CD14-positive monocyte (primary cell): ENCODE measurements around the gene SERPINA5. TPM values are rescaled to one million over a fixed set of nuclear protein-coding genes. Genes with fewer than 3 reads are reported as not detected.

Experiments used
- DNase-seq, 3 donors: peaks; one replicate each; pipeline ENCODE4 v3.0.0-alpha.2; 2011 to 2022
- H2AFZ ChIP-seq: 2 replicates; pipeline ENCODE4 v1.6.0; 2012; ENCODE audit warnings: mild to moderate bottlenecking, low read depth, low read length, inconsistent platforms; ENCODE audit not compliant: insufficient read depth, poor library complexity, severe bottlenecking
- H3K27ac ChIP-seq, 2 donors: 1 replicate in 1 of 2; 2 replicates in 1 of 2; pipeline ENCODE4 v1.5.1; 2012 to 2013; ENCODE audit warnings: low read length in 2 of 2, control low read depth in 1 of 2, inconsistent platforms in 1 of 2, low read depth in 1 of 2, mild to moderate bottlenecking in 1 of 2
- H3K27me3 ChIP-seq, 2 donors: one replicate each; pipeline versions ENCODE4 v1.6.0 to v1.6.1; 2011 to 2013; ENCODE audit warnings: low read length in 2 of 2; ENCODE audit not compliant: control insufficient read depth in 2 of 2, insufficient read depth in 2 of 2
- H3K36me3 ChIP-seq, 2 donors: replicated peaks in 1 of 2; 1 replicate in 1 of 2; 2 replicates in 1 of 2; pipeline versions ENCODE4 v1.5.1 to v1.6.1; 2012 to 2013; ENCODE audit warnings: low read length in 2 of 2, control low read depth in 1 of 2, inconsistent platforms in 1 of 2, mild to moderate bottlenecking in 1 of 2; ENCODE audit not compliant: insufficient read depth in 2 of 2, control insufficient read depth in 1 of 2
- H3K4me1 ChIP-seq, 2 donors: 1 replicate in 1 of 2; 2 replicates in 1 of 2; pipeline versions ENCODE4 v1.5.1 to v1.6.1; 2012 to 2013; ENCODE audit warnings: low read length in 2 of 2, control low read depth in 1 of 2, inconsistent platforms in 1 of 2, mild to moderate bottlenecking in 1 of 2, moderate library complexity in 1 of 2; ENCODE audit not compliant: insufficient read depth in 2 of 2, control insufficient read depth in 1 of 2
- H3K4me2 ChIP-seq: replicated peaks from 2 replicates; pipeline ENCODE3; 2012; ENCODE audit warnings: low read length, moderate library complexity, mild to moderate bottlenecking; ENCODE audit not compliant: poor library complexity, severe bottlenecking; ENCODE audit errors: extremely low read depth
- H3K4me3 ChIP-seq, 3 experiments: fragments of 200-600 bp in 1 of 3; sonication (generic) in 1 of 3; replicated peaks in 1 of 3; 1 replicate in 2 of 3; 2 replicates in 1 of 3; pipeline ENCODE4 v1.5.1; 2011 to 2013; ENCODE audit warnings: low read length in 3 of 3, mild to moderate bottlenecking in 3 of 3, control low read depth in 2 of 3, low read depth in 2 of 3, inconsistent platforms in 1 of 3, moderate library complexity in 1 of 3
- H3K79me2 ChIP-seq: 2 replicates; pipeline ENCODE4 v1.6.0; 2012; ENCODE audit warnings: mild to moderate bottlenecking, control low read depth, inconsistent platforms, low read length, moderate library complexity; ENCODE audit not compliant: insufficient read depth
- H3K9ac ChIP-seq: 2 replicates; pipeline ENCODE4 v1.6.0; 2017; ENCODE audit warnings: low read length, mild to moderate bottlenecking; ENCODE audit not compliant: insufficient read depth, poor library complexity, severe bottlenecking
- H3K9me3 ChIP-seq, 2 donors: replicated peaks in 1 of 2; 1 replicate in 1 of 2; 2 replicates in 1 of 2; pipeline versions ENCODE4 v1.5.1 to v1.6.1; 2012 to 2013; ENCODE audit warnings: low read length in 2 of 2, control low read depth in 1 of 2; ENCODE audit not compliant: control insufficient read depth in 1 of 2, insufficient read depth in 1 of 2
- H4K20me1 ChIP-seq: 2 replicates; pipeline ENCODE4 v1.6.0; 2012; ENCODE audit warnings: mild to moderate bottlenecking, low read length, control low read depth, moderate library complexity; ENCODE audit not compliant: insufficient read depth
- H3K27ac Mint-ChIP-seq, 7 donors: one replicate each; pipeline ENCODE4 v1.8.0; 2020; ENCODE audit warnings: mild to moderate bottlenecking in 7 of 7, mixed read lengths in 7 of 7, moderate library complexity in 6 of 7, inconsistent platforms in 2 of 7
- H3K27me3 Mint-ChIP-seq, 3 donors: one replicate each; pipeline ENCODE4 v1.8.0; 2021 to 2022; ENCODE audit warnings: low read depth in 3 of 3, mild to moderate bottlenecking in 3 of 3, mixed read lengths in 3 of 3, moderate library complexity in 3 of 3, inconsistent platforms in 1 of 3
- H3K36me3 Mint-ChIP-seq, 2 donors: one replicate each; pipeline ENCODE4 v1.8.0; 2020; ENCODE audit warnings: mixed read lengths in 2 of 2, inconsistent platforms in 1 of 2, mild to moderate bottlenecking in 1 of 2
- H3K4me1 Mint-ChIP-seq: one replicate; pipeline ENCODE4 v1.8.0; 2020; ENCODE audit warnings: mild to moderate bottlenecking, mixed read lengths
- H3K4me3 Mint-ChIP-seq, 2 donors: one replicate each; pipeline ENCODE4 v1.8.0; 2020; ENCODE audit warnings: mild to moderate bottlenecking in 2 of 2, mixed read lengths in 2 of 2, moderate library complexity in 1 of 2
- H3K9me3 Mint-ChIP-seq, 7 donors: one replicate each; pipeline ENCODE4 v1.8.0; 2020 to 2022; ENCODE audit warnings: mixed read lengths in 7 of 7, mild to moderate bottlenecking in 6 of 7, moderate library complexity in 6 of 7, inconsistent platforms in 2 of 7
- WGBS: methylation state at CpG from one replicate; pipeline ENCODE4 v1.1.5; 2013; ENCODE audit warnings: missing lambda C conversion rate; ENCODE audit not compliant: insufficient coverage; 5-methylcytosine and 5-hydroxymethylcytosine counted together
- intact Hi-C, 2 donors: fragments of 100-400 bp; cut with micrococcal nuclease; formaldehyde crosslinking; loops; one replicate each; pipeline versions ENCODE4 v1.15.0 to v1.15.1; 2023
- polyA plus RNA-seq, 3 donors: library from polyadenylated mRNA; depleted of rRNA in 1 of 3; unstranded in 2 of 3; stranded (reverse) in 1 of 3; fragments of 300-500 nt in 2 of 3; fragments of >200 nt in 1 of 3; fragmentation: Illumina TruSeq in 2 of 3; gene quantifications; 1 replicate in 2 of 3; 2 replicates in 1 of 3; pipeline ENCODE4 v1.2.3, GENCODE V29; 2012 to 2021
- TF ChIP-seq, protein P1 (sequence below): fragments of 200-600 bp; IDR thresholded peaks from one replicate; pipeline ENCODE4 v1.8.0; 2022; ENCODE audit warnings: antibody characterized with exemption, mild to moderate bottlenecking

The SERPINA5 gene
- polyA plus RNA-seq, 3 donors, result not detected

GRCh38 chr14:94599656-94600004 lies 18.4 kb downstream of the SERPINA5 start:
- Histone ChIP-seq H3K4me2 (no peak overlapping the region), H3K9me3 (no peaks in the 10 kb centered on the region), H3K4me1 (no peaks in the 10 kb centered on the region), H3K27me3 (no peaks in the 10 kb centered on the region), H3K79me2 (no peaks in the 10 kb centered on the region), H3K36me3 (no peaks in the 10 kb centered on the region), H2AFZ (no peak overlapping the region), H3K4me3 (no peak overlapping the region), H4K20me1 (no peaks in the 10 kb centered on the region), H3K27ac (no peak overlapping the region), H3K9ac (no peak overlapping the region)
- Mint-ChIP-seq H3K27ac (peak overlapping the region in 1 of 7 donors; percentile 43), H3K27me3 (peaks cover 5 to 7% (median 5%) of the 10 kb centered on the region in 3 donors), H3K4me3 (no peak overlapping the region), H3K9me3 (peaks cover 0 to 2% (median 0%) of the 10 kb centered on the region in 7 donors), H3K4me1 (peaks cover 2% of the 10 kb centered on the region), H3K36me3 (no peaks in the 10 kb centered on the region)
- WGBS, result 32% methylated on average over 3 of the region's 3 CpGs
- no peak for DNase-seq
- TF ChIP-seq, protein P1, sequence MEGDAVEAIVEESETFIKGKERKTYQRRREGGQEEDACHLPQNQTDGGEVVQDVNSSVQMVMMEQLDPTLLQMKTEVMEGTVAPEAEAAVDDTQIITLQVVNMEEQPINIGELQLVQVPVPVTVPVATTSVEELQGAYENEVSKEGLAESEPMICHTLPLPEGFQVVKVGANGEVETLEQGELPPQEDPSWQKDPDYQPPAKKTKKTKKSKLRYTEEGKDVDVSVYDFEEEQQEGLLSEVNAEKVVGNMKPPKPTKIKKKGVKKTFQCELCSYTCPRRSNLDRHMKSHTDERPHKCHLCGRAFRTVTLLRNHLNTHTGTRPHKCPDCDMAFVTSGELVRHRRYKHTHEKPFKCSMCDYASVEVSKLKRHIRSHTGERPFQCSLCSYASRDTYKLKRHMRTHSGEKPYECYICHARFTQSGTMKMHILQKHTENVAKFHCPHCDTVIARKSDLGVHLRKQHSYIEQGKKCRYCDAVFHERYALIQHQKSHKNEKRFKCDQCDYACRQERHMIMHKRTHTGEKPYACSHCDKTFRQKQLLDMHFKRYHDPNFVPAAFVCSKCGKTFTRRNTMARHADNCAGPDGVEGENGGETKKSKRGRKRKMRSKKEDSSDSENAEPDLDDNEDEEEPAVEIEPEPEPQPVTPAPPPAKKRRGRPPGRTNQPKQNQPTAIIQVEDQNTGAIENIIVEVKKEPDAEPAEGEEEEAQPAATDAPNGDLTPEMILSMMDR, result no peak
- intact Hi-C loops, result no loop called here

- Mint-ChIP-seq H3K4me1 (peaks cover 2% of the 10 kb centered on the region), H3K4me3 (no peak overlapping the region), H3K9me3 (peaks cover 0 to 2% (median 0%) of the 10 kb centered on the region in 7 donors), H3K27ac (peak overlapping the region in 1 of 7 donors; percentile 43), H3K36me3 (no peaks in the 10 kb centered on the region), H3K27me3 (peaks cover 4 to 7% (median 5%) of the 10 kb centered on the region in 3 donors)
- Histone ChIP-seq H3K4me1 (no peaks in the 10 kb centered on the region), H3K9ac (no peak overlapping the region), H3K27ac (no peak overlapping the region), H3K79me2 (no peaks in the 10 kb centered on the region), H3K9me3 (no peaks in the 10 kb centered on the region), H2AFZ (no peak overlapping the region), H3K27me3 (no peaks in the 10 kb centered on the region), H3K4me3 (no peak overlapping the region), H3K4me2 (no peak overlapping the region), H3K36me3 (no peaks in the 10 kb centered on the region), H4K20me1 (no peaks in the 10 kb centered on the region)
- TF ChIP-seq, protein P1, result no peak
- no peak for DNase-seq
- intact Hi-C loops, result no loop called here
- 93% methylated on average over 8 of the region's 11 CpGs for WGBS
These were observed 18.9 kb downstream of the SERPINA5 start for GRCh38 chr14:94600148-94600545.
